Dendritic cell treated with granulocyte-macrophage colony-stimulating factor and Interleukin-4, amounts not matched to agents 40 ng/mL and 50 ng/mL, for 4 days (primary cell): Measurements from ENCODE around the gene GOLGA3.

Experiments used
- H3K27ac Mint-ChIP-seq: one replicate; pipeline ENCODE4 v1.8.0; 2022; ENCODE audit warnings: mild to moderate bottlenecking, mixed read lengths
- H3K27me3 Mint-ChIP-seq: one replicate; pipeline ENCODE4 v1.8.0; 2022; ENCODE audit warnings: mild to moderate bottlenecking, mixed read lengths
- H3K36me3 Mint-ChIP-seq: one replicate; pipeline ENCODE4 v1.8.0; 2022; ENCODE audit warnings: low read depth, mixed read lengths
- H3K4me1 Mint-ChIP-seq: one replicate; pipeline ENCODE4 v1.8.0; 2022; ENCODE audit warnings: low read depth, mixed read lengths
- H3K4me3 Mint-ChIP-seq: one replicate; pipeline ENCODE4 v1.8.0; 2022; ENCODE audit warnings: mild to moderate bottlenecking, moderate library complexity, mixed read lengths
- H3K9me3 Mint-ChIP-seq: one replicate; pipeline ENCODE4 v1.8.0; 2022; ENCODE audit warnings: mixed read lengths
- intact Hi-C: fragments of 100-400 bp; cut with micrococcal nuclease; formaldehyde crosslinking; loops from one replicate; pipeline ENCODE4 v1.15.0; 2022

GOLGA3 gene

GRCh38 chr12:132748319-132748718 lies 80.3 kb downstream of the GOLGA3 start:
- intact Hi-C loops, result no loop called here
- H3K27me3 Mint-ChIP-seq, result no peaks in the 10 kb centered on the region
- H3K27ac Mint-ChIP-seq, result no peak overlapping the region
- no peaks in the 10 kb centered on the region for H3K9me3 Mint-ChIP-seq
- no peaks in the 10 kb centered on the region for H3K4me1 Mint-ChIP-seq
- H3K36me3 Mint-ChIP-seq, result peaks cover 100% of the 10 kb centered on the region
- H3K4me3 Mint-ChIP-seq, result no peak overlapping the region

- H3K4me3 Mint-ChIP-seq, result no peak overlapping the region
- no peaks in the 10 kb centered on the region for H3K9me3 Mint-ChIP-seq
- H3K27me3 Mint-ChIP-seq, result no peaks in the 10 kb centered on the region
- no peak overlapping the region for H3K27ac Mint-ChIP-seq
- peaks cover 100% of the 10 kb centered on the region for H3K36me3 Mint-ChIP-seq
- intact Hi-C loops, result no loop called here
- H3K4me1 Mint-ChIP-seq, result no peaks in the 10 kb centered on the region
Measured at GRCh38 chr12:132747896-132748295, 80.8 kb downstream of the GOLGA3 start.

GRCh38 chr12:132747395-132747794 lies 81.3 kb downstream of the GOLGA3 start:
- peaks cover 100% of the 10 kb centered on the region for H3K36me3 Mint-ChIP-seq
- H3K27me3 Mint-ChIP-seq, result no peaks in the 10 kb centered on the region
- peak overlapping the region; percentile 47 for H3K27ac Mint-ChIP-seq
- H3K4me3 Mint-ChIP-seq, result no peak overlapping the region
- intact Hi-C loops, result no loop called here
- no peaks in the 10 kb centered on the region for H3K9me3 Mint-ChIP-seq
- H3K4me1 Mint-ChIP-seq, result no peaks in the 10 kb centered on the region

- Mint-ChIP-seq H3K36me3 (peaks cover 100% of the 10 kb centered on the region), H3K27me3 (no peaks in the 10 kb centered on the region), H3K9me3 (no peaks in the 10 kb centered on the region), H3K27ac (no peak overlapping the region), H3K4me1 (no peaks in the 10 kb centered on the region), H3K4me3 (no peak overlapping the region)
- intact Hi-C loops, result no loop called here
Measured at GRCh38 chr12:132746613-132747012, 82.1 kb downstream of the GOLGA3 start.

- H3K4me3 Mint-ChIP-seq, result no peak overlapping the region
- no peaks in the 10 kb centered on the region for H3K27me3 Mint-ChIP-seq
- no peaks in the 10 kb centered on the region for H3K9me3 Mint-ChIP-seq
- peaks cover 100% of the 10 kb centered on the region for H3K36me3 Mint-ChIP-seq
- H3K27ac Mint-ChIP-seq, result no peak overlapping the region
- intact Hi-C loops, result no loop called here
- H3K4me1 Mint-ChIP-seq, result no peaks in the 10 kb centered on the region
Measured at GRCh38 chr12:132743831-132744230, 84.8 kb downstream of the GOLGA3 start.

- intact Hi-C loops, result no loop called here
- Mint-ChIP-seq H3K27me3 (no peaks in the 10 kb centered on the region), H3K9me3 (no peaks in the 10 kb centered on the region), H3K4me1 (no peaks in the 10 kb centered on the region), H3K36me3 (peaks cover 100% of the 10 kb centered on the region), H3K4me3 (no peak overlapping the region), H3K27ac (no peak overlapping the region)
Measured at GRCh38 chr12:132741620-132742019, 87.0 kb downstream of the GOLGA3 start.

GRCh38 chr12:132740652-132741051 lies 88.0 kb downstream of the GOLGA3 start:
- intact Hi-C loops, result no loop called here
- peaks cover 100% of the 10 kb centered on the region for H3K36me3 Mint-ChIP-seq
- no peaks in the 10 kb centered on the region for H3K4me1 Mint-ChIP-seq
- H3K4me3 Mint-ChIP-seq, result no peak overlapping the region
- H3K9me3 Mint-ChIP-seq, result no peaks in the 10 kb centered on the region
- no peak overlapping the region for H3K27ac Mint-ChIP-seq
- H3K27me3 Mint-ChIP-seq, result no peaks in the 10 kb centered on the region

- H3K9me3 Mint-ChIP-seq, result no peaks in the 10 kb centered on the region
- no peak overlapping the region for H3K27ac Mint-ChIP-seq
- peaks cover 100% of the 10 kb centered on the region for H3K36me3 Mint-ChIP-seq
Measured at GRCh38 chr12:132740313-132740646, 88.4 kb downstream of the GOLGA3 start.

GRCh38 chr12:132739600-132740312 lies 88.9 kb downstream of the GOLGA3 start:
- H3K9me3 Mint-ChIP-seq, result no peaks in the 10 kb centered on the region
- H3K27ac Mint-ChIP-seq, result no peak overlapping the region
- no peaks in the 10 kb centered on the region for H3K27me3 Mint-ChIP-seq
- intact Hi-C loops, result no loop called here
- H3K4me3 Mint-ChIP-seq, result no peak overlapping the region
- peaks cover 100% of the 10 kb centered on the region for H3K36me3 Mint-ChIP-seq
- H3K4me1 Mint-ChIP-seq, result no peaks in the 10 kb centered on the region

More at GRCh38 chr12:132740313-132740646, 88.4 kb downstream of the GOLGA3 start:
- no peaks in the 10 kb centered on the region for H3K4me1 Mint-ChIP-seq
- H3K4me3 Mint-ChIP-seq, result no peak overlapping the region
- no peaks in the 10 kb centered on the region for H3K27me3 Mint-ChIP-seq
- intact Hi-C loops, result no loop called here

GRCh38 chr12:132736913-132737312 lies 91.8 kb downstream of the GOLGA3 start:
- intact Hi-C loops, result no loop called here
- Mint-ChIP-seq H3K4me1 (no peaks in the 10 kb centered on the region), H3K4me3 (no peak overlapping the region)

GRCh38 chr12:132736378-132736777 lies 92.3 kb downstream of the GOLGA3 start:
- Mint-ChIP-seq H3K4me1 (no peaks in the 10 kb centered on the region), H3K9me3 (no peaks in the 10 kb centered on the region), H3K27ac (no peak overlapping the region), H3K4me3 (no peak overlapping the region), H3K27me3 (no peaks in the 10 kb centered on the region), H3K36me3 (peaks cover 100% of the 10 kb centered on the region)
- intact Hi-C loops, result no loop called here

More at GRCh38 chr12:132736913-132737312, 91.8 kb downstream of the GOLGA3 start:
- H3K9me3 Mint-ChIP-seq, result no peaks in the 10 kb centered on the region
- H3K36me3 Mint-ChIP-seq, result peaks cover 100% of the 10 kb centered on the region
- no peak overlapping the region for H3K27ac Mint-ChIP-seq
- H3K27me3 Mint-ChIP-seq, result no peaks in the 10 kb centered on the region

GRCh38 chr12:132735496-132735895 lies 93.2 kb downstream of the GOLGA3 start:
- H3K4me1 Mint-ChIP-seq, result no peaks in the 10 kb centered on the region
- intact Hi-C loops, result no loop called here
- H3K9me3 Mint-ChIP-seq, result no peaks in the 10 kb centered on the region
- no peaks in the 10 kb centered on the region for H3K27me3 Mint-ChIP-seq
- no peak overlapping the region for H3K4me3 Mint-ChIP-seq
- H3K27ac Mint-ChIP-seq, result no peak overlapping the region
- peaks cover 100% of the 10 kb centered on the region for H3K36me3 Mint-ChIP-seq

GRCh38 chr12:132734206-132734605 lies 94.5 kb downstream of the GOLGA3 start:
- Mint-ChIP-seq H3K9me3 (no peaks in the 10 kb centered on the region), H3K27ac (no peak overlapping the region), H3K27me3 (no peaks in the 10 kb centered on the region), H3K36me3 (peaks cover 100% of the 10 kb centered on the region), H3K4me3 (no peak overlapping the region), H3K4me1 (no peaks in the 10 kb centered on the region)
- intact Hi-C loops, result no loop called here

GRCh38 chr12:132731574-132731973 lies 97.1 kb downstream of the GOLGA3 start:
- H3K4me1 Mint-ChIP-seq, result no peaks in the 10 kb centered on the region
- H3K36me3 Mint-ChIP-seq, result peaks cover 100% of the 10 kb centered on the region
- H3K27me3 Mint-ChIP-seq, result no peaks in the 10 kb centered on the region
- H3K4me3 Mint-ChIP-seq, result no peak overlapping the region
- H3K9me3 Mint-ChIP-seq, result no peaks in the 10 kb centered on the region
- no peak overlapping the region for H3K27ac Mint-ChIP-seq
- intact Hi-C loops, result no loop called here

GRCh38 chr12:132730353-132730752 lies 98.3 kb downstream of the GOLGA3 start:
- no peaks in the 10 kb centered on the region for H3K9me3 Mint-ChIP-seq
- no peak overlapping the region for H3K27ac Mint-ChIP-seq
- H3K4me1 Mint-ChIP-seq, result no peaks in the 10 kb centered on the region
- intact Hi-C loops, result no loop called here
- H3K4me3 Mint-ChIP-seq, result no peak overlapping the region
- no peaks in the 10 kb centered on the region for H3K27me3 Mint-ChIP-seq
- H3K36me3 Mint-ChIP-seq, result peaks cover 100% of the 10 kb centered on the region
